ENCODE data around the gene LPAR3. TPM values are rescaled to one million over a fixed set of nuclear protein-coding genes. Genes with fewer than 3 reads are reported as not detected.

Gene LPAR3
- total RNA-seq, 1 donor from 2014 or later: 3.6 TPM

GRCh38 chr1:84896279-84896678, 3.3 kb upstream of the LPAR3 start:
- no peaks in the 10 kb centered on the region for H3K9me3 ChIP-seq
- no peak overlapping the region for H3K27ac ChIP-seq
- TF ChIP-seq CTCF (IDR thresholded peaks at IDR 0.05): no peak
- H3K36me3 ChIP-seq: no peaks in the 10 kb centered on the region
- H3K4me3 ChIP-seq: no peak overlapping the region
- ATAC-seq: no peak
- DNase-seq: no peak
- peaks cover 4% of the 10 kb centered on the region for H3K4me1 ChIP-seq
- peaks cover 35% of the 10 kb centered on the region for H3K27me3 ChIP-seq
- intact Hi-C loops (cut with DNase I): no loop called here

GRCh38 chr1:84890566-84890965, 2.4 kb downstream of the LPAR3 start:
- Histone ChIP-seq H3K4me1 (peaks cover 4% of the 10 kb centered on the region), H3K9me3 (no peaks in the 10 kb centered on the region), H3K27me3 (peaks cover 35% of the 10 kb centered on the region), H3K27ac (no peak overlapping the region), H3K4me3 (no peak overlapping the region), H3K36me3 (no peaks in the 10 kb centered on the region)
- TF ChIP-seq CTCF (IDR thresholded peaks at IDR 0.05): no peak
- DNase-seq (no peak), ATAC-seq (no peak)
- intact Hi-C loops (cut with DNase I): no loop called here

- peak; percentile 58 for ATAC-seq
- intact Hi-C loops (cut with DNase I): no loop called here
- Histone ChIP-seq H3K4me1 (peaks cover 4% of the 10 kb centered on the region), H3K36me3 (no peaks in the 10 kb centered on the region), H3K9me3 (no peaks in the 10 kb centered on the region), H3K4me3 (no peak overlapping the region), H3K27ac (no peak overlapping the region), H3K27me3 (peaks cover 31% of the 10 kb centered on the region)
- no peak for DNase-seq
- TF ChIP-seq CTCF (IDR thresholded peaks at IDR 0.05): no peak
These were observed 3.6 kb downstream of the LPAR3 start for GRCh38 chr1:84889437-84889836.

- ATAC-seq (peak; percentile 5), DNase-seq (no peak)
- Histone ChIP-seq H3K9me3 (no peaks in the 10 kb centered on the region), H3K27ac (no peak overlapping the region), H3K27me3 (peaks cover 25% of the 10 kb centered on the region), H3K4me1 (peaks cover 4% of the 10 kb centered on the region), H3K36me3 (no peaks in the 10 kb centered on the region), H3K4me3 (no peak overlapping the region)
- TF ChIP-seq CTCF (IDR thresholded peaks at IDR 0.05): no peak
- intact Hi-C loops (cut with DNase I): no loop called here
These were observed 4.3 kb downstream of the LPAR3 start for GRCh38 chr1:84888753-84889152.

GRCh38 chr1:84887261-84887934, 5.6 kb downstream of the LPAR3 start:
- intact Hi-C loops (cut with DNase I): no loop called here

More at GRCh38 chr1:84887261-84887934, 5.6 kb downstream of the LPAR3 start:
- no peaks in the 10 kb centered on the region for H3K36me3 ChIP-seq
- peaks cover 11% of the 10 kb centered on the region for H3K27me3 ChIP-seq
- no peak overlapping the region for H3K4me3 ChIP-seq
- no peaks in the 10 kb centered on the region for H3K4me1 ChIP-seq
- H3K27ac ChIP-seq: no peak overlapping the region
- ATAC-seq (peak; percentile 33), DNase-seq (no peak)
- no peak for TF ChIP-seq CTCF (IDR thresholded peaks at IDR 0.05)
- H3K9me3 ChIP-seq: no peaks in the 10 kb centered on the region
